Epidermal melanocyte (primary cell): ENCODE measurements around the gene ASL.
"Not testable (repeated sequence)": the region's sequence is repeated elsewhere in the genome, so short reads cannot be mapped to it uniquely, and the experiment has no call there.

Experiments
- DNase-seq: peaks from one replicate; pipeline ENCODE4 v3.0.0; 2011; ENCODE audit warnings: low spot score; ENCODE audit not compliant: insufficient read length

The ASL gene

GRCh38 chr7:66075590-66076461, at the start of gene ASL:
TSS of gene ASL (plus strand) at chr7:66075819. CDS start at chr7:66076082, 263 bp downstream.
- peak; percentile 99 for DNase-seq

DNA sequence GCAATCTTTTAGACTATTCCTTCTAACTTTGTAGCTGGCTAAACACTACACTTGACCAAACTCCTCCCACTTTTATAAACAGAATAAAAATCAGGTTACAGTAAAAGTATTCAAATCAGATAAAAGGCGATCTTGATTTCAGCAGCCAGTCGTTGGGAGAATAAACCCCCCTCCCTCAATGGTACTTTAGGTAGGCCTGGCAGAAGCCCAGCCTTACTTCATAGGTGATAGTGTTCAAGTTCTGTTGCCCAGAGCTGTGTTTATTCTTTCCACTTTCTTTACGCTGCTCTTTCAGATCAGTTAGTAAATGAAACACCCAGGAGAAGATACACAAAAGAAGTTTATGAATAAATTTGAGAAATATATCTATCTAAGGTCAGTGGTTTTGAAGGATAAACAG, 47.3 kb upstream of the ASL start:
- not testable (repeated sequence) for DNase-seq

- DNase-seq: no peak
These were observed 41.9 kb upstream of the ASL start for GRCh38 chr7:66033471-66034385.

GRCh38 chr7:66034436-66035010, 41.1 kb upstream of the ASL start:
- DNase-seq: not testable (repeated sequence)

GRCh38 chr7:66036382-66036781, 39.2 kb upstream of the ASL start:
- DNase-seq: no peak

GRCh38 chr7:66036788-66037187, 38.8 kb upstream of the ASL start:
- no peak for DNase-seq

GRCh38 chr7:66039094-66039670, 36.4 kb upstream of the ASL start:
- no peak for DNase-seq

DNA sequence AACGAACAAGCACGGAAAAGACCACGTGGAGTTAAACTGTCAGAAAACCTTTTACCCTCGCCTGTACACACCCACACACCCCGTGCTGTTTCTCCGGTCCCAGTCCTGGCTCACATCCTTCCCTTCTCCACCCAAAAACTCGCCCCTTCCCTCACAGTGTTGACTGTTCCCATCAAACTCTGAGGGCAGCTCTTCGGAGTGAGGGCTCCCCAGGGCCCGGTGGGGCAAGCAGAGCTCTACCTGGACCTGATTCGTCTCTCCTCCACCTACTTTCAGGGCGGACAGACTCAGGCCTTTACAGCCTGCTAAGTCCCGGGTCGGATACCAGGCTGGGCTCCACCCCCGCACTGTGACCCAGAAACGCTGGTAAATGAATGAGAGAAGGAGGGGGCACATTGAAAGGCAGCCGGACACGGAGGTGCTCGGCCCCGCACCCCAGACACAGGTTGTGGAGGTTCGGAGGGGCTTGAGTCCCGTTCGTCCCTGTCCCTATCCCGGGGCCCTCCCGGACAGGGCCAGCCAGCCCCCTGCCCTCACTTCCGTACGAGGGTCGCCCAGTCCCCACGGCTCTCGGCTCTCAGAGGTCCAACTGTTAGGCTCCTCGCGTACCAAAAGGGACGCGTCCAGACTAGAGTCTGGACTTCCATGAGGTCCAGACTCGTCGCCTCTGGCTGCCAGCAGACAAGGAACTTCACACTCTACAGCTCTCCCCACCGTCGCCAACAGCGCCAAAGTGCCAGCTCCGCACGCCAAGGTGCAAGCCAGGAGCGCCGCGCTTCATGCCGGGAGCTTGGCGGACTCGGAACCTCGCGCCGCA, 31.7 kb upstream of the ASL start:
- no peak for DNase-seq

GRCh38 chr7:66044498-66044854, 31.1 kb upstream of the ASL start:
- not testable (repeated sequence) for DNase-seq

DNA sequence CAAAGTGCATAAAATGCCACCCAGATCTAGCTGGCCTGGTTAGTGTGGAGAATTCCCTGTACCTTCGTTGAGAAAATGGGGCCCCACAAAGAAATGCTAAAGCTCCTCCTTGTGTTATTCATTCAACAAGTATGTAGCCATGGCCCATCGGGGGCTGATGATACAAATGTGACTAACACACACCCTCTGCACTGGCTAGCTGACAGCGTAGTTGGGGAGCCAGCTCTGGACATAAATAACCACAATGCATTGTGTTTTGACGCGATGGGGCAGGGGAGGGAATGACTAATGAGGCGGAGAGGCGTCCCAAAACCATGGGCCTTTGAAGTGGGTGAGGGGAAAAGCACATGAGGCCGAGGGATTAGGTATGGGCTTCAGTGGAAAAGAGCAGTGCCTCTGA, 28.2 kb upstream of the ASL start:
- DNase-seq: no peak

- not testable (repeated sequence) for DNase-seq
These were observed 25.7 kb upstream of the ASL start for GRCh38 chr7:66049886-66050285.

- DNase-seq: no peak
These were observed 25.2 kb upstream of the ASL start for GRCh38 chr7:66050337-66050957.

- peak; percentile 28 for DNase-seq
These were observed 24.6 kb upstream of the ASL start for GRCh38 chr7:66050990-66051448.

GRCh38 chr7:66052447-66052846, 23.2 kb upstream of the ASL start:
- DNase-seq: no peak

DNA sequence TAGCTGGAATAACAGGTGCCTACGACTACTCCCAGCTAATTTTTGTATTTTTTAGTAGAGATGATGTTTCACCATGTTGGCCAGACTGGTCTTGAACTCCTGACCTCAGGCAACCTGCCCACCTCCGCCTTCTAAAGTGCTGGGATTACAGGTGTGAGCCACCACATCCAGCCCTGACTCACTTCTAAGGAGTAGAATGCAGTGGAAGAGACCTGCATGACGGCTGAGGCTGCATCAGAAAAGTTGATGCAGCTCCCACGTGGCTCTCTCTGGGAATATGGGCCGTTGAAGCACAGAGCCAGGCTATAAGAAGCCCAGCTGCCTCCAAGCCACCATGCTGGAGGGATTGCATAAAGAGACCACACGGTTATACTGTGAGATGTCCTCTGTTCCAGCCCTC, 21.6 kb upstream of the ASL start:
- DNase-seq: no peak

GRCh38 chr7:66055321-66055956, 20.2 kb upstream of the ASL start:
- no peak for DNase-seq

- no peak for DNase-seq
These were observed 14.8 kb upstream of the ASL start for GRCh38 chr7:66060796-66061195.

DNA sequence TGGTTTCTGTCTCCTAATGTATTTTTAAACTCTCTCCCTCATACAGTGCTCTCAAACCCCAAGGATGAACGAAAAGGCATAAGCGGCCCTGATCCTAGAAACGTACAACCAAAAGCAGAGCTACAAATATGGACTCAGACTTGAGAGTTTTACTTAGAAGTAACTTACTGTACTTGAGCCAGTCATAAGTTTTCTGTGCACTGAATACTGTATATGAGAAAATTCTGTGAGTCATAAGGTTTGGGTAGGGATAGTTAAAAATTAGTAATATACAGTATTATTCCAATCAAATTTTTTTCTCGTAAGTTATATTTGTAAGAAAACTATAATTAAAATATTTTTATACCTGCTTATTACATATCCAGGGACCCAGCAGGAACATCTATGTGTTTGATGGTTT, 5.9 kb upstream of the ASL start:
- no peak for DNase-seq

DNA sequence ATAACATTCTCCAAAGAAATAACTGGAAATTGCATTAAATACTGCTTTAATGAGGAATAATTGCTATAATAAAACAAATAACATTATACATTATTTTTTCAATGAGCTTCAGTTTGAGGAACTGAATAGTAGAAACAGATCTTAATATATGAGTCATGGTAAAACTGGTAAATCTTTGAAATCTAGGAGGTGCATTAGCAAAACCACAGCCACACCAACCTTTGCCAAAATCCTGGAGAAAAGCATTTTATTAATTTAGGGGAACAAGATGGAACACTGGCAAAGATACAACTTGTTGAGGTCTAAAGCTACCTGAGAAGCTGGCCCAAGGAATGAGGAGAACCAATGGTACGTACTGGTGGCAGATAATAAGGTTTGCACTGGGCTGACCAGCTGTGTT, 5.4 kb upstream of the ASL start:
- DNase-seq: no peak

GRCh38 chr7:66072208-66072607, 3.4 kb upstream of the ASL start:
- DNase-seq: not testable (repeated sequence)
